A172 (cell line): ENCODE results near the gene MED15. TPM values are rescaled to one million over a fixed set of nuclear protein-coding genes. Genes with fewer than 3 reads are reported as not detected.

Experiments used
- DNase-seq: peaks from one replicate; pipeline ENCODE4 v3.0.0-alpha.2; 2015; ENCODE audit warnings: low spot score
- total RNA-seq: library from RNA; depleted of rRNA; stranded (reverse); fragments of >200 nt; shearing (Covaris generic); gene quantifications from 2 replicates; pipeline ENCODE4 v1.2.3, GENCODE V29; 2014

Gene MED15
- total RNA-seq, 1 experiment from 2014 or later = 24.7 TPM

DNA sequence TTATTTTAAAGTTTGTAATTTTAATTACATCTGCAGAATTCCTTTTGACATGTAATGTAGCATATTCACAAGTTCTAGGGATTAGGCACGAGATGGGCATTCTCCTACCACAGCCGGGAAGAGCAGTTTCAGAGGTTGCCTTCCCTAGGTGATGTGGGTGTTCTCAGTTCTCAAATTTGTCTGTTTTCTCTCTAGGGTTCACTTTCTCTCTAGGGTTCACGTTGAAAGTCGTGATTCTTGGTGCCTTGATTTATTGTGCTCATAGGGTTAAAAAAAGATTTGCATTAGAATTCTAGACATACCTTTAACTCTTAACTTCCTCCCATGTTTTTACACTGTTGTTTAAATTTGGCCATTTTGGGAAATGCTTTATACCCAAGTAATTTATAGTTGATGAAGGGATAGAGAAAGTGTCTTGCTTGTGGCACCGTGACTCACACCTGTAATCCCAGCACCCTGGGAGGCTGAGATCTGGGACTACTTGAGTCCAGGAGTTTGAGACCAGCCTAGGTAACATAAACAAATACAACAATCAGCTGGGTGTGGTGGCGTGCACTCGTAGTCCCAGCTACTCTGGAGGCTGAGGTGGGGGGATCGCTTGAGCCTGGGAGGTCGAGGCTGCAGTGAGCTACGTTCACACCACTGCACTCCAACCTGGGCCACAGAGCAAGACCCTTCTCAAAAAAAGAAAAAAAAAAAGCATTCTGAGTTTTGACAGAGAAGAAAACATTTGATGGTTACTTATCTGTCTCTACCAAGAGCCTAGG lies 3.6 kb downstream of the MED15 start:
- no peak for DNase-seq

DNA sequence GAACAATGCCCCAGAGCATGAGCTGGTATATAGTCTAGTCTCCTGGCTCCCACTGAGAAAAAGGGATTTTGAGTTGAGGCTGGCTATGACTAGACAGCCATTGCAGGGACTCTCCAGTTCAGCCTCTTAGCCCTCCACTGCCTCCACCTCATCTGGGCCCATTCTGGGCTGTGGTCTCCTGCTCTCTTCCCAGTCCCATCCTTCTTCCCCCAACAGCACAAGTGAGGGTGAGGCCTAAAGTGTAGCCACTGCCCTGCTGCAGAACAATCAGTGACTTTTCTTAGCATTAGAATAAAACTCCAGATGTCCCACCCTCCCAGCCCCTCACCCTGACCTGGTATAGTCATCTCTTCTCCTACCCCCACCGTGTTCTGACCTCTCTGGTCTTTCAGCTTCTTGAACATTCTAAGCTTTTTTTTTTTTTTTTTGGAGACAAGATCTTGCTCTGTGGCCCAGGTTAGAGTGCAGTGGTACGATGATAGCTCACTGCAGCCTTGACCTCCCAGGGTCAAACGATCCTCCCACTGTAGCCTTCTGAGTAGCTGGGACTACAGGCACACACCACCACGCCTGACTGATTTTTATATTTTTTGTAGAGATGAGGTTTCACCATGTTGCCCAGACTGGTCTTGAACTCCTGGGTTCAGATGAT lies 4.3 kb downstream of the MED15 start:
- no peak for DNase-seq

DNA sequence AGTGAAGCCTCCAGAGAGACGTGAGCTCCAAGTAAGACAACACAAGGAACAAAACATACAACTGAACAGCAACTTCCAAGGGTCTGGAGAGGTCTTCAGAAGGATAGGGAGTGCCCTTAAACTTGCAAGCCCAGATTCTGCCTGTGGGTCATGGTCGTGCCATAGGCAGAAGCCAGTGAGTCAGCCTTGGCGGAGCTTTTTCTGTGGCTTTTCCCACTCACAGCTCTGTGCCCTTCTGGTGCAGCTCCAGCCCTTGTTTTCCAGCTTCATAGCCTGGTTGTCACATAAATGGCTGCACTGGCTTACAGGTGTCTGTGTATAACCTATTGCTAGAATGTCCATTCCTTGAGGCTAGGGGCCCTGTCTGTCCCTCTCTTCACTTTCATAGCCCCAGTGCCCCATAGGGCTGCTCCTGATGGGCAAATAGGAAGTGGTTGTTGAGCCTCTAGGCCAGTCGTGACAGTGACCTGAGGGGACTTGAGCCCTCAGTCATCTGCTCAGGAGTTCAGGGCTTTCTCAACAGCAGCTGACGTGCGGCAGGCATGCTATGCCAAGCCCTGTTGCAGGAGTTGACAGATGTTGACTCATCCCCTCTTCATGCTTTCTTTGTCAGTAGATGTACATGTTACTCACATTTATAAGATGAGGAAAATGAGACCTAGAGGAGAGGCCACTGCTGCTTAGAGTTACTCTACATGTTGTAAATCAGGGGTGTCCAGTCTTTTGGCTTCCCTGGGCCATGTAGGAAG lies 7.4 kb downstream of the MED15 start:
- DNase-seq = peak; percentile 60

DNA sequence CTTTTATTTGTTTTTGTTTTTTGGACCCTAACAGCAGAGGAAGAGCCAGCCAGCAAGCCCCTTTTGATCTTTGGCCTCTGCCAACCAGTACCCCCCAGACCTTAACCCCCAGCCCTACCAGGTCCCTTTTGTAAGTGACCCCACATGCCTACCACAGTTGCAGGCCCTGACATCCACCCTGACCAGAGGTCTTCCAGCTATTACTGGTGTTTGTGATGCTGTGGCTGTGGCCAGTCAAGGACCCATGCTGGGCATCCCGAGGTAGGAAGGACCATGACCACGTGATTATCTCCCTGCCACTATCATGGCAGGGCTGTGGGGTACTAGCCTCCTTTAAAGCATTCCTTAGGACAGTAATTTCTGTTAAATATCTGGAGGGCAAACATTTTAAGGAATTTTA lies 9.0 kb downstream of the MED15 start:
- DNase-seq = no peak

DNA sequence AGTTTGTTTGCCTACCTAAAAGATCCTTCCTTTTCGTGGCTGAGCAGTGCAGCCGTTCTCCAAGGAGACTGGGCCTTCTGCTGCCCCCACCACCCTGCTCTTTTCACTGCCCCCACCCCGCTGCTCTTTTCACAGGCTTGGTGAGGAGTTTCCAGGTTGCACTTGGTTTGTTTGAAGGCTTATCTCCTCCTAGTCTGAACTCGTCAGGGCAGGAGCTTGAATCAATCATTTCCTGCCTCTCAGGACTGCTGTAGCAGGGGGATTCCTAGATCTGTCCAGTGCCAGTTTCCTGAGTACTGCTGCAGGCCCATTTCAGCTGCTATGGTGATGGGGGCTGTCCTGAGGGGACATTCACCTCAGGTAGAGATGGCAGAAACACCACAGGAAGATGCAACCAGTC lies 10.0 kb downstream of the MED15 start:
- DNase-seq = no peak

DNA sequence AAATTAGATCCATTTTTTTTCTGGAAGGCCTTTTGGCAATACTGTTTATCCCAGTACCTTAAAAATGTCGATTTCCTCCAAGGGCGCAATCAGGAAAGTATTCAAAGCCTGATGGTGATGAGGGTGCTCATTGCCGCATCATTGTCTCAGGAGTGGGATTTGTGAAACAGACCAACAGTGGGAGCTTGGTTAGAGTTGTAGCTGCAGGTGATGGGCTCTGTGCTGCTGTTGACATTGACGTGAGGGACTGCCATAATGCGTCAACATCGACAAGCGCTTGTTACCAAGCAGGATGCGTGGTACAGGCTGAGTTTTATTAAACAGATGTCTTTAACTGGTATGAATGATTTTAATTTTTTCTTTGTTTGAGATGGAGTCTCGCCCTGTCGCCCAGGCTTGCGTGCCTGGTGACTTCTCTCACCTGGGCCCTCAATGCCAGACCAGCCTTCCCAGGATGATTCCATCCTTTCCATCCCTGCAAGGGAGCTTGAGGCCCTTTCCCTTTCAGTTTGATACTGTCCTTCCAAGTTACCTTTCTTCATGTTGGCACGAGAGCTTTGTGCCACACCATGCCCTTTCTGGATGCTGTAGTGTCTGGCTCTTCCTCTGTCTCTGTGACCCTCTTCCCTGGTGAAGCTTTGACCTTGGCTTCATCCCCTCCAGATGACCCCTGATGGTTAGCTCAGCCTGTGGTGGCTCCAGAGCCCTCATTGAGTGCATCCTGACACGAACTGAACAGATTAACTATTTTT lies 10.6 kb downstream of the MED15 start:
- no peak for DNase-seq

DNA sequence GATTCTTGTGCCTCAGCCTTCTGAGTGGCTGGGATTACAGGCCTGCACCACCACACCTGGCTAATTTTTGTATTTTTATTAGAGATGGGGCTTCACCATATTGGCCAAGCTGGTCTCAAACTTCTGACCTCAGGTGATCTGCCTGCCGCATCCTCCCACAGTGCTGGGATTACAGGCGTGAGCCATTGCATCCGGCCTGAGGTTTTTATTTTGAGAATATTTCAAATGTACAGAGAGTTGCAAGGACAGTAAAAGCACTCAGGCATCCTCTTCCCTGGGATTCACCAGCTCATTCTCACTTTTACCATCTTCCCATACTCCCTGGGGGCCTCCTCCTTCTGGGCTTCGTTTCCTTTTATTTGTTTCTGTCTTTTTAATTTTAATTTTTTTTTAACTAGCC lies 12.1 kb downstream of the MED15 start:
- DNase-seq = no peak

DNA sequence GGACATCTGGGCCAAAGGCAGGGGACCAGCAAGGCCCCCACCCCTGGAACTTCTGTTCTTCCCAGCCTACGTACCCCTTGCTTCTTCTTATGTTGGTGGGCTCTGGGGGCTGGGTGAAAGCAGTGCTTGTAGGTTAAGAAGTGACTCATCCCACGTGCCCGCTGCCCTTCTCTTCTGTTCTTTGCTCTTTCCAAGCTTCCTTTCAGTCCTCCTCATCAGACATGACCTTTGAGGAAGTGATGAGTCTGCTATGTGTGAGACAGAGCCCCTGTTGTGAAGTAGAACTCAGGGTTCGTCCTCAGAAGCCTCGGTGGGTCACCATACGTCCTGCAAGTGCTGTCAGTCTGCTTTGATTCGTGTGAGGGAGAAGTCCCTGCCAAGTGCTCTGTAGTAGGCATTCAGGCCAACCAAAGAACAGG lies 12.7 kb downstream of the MED15 start:
- peak; percentile 59 for DNase-seq

DNA sequence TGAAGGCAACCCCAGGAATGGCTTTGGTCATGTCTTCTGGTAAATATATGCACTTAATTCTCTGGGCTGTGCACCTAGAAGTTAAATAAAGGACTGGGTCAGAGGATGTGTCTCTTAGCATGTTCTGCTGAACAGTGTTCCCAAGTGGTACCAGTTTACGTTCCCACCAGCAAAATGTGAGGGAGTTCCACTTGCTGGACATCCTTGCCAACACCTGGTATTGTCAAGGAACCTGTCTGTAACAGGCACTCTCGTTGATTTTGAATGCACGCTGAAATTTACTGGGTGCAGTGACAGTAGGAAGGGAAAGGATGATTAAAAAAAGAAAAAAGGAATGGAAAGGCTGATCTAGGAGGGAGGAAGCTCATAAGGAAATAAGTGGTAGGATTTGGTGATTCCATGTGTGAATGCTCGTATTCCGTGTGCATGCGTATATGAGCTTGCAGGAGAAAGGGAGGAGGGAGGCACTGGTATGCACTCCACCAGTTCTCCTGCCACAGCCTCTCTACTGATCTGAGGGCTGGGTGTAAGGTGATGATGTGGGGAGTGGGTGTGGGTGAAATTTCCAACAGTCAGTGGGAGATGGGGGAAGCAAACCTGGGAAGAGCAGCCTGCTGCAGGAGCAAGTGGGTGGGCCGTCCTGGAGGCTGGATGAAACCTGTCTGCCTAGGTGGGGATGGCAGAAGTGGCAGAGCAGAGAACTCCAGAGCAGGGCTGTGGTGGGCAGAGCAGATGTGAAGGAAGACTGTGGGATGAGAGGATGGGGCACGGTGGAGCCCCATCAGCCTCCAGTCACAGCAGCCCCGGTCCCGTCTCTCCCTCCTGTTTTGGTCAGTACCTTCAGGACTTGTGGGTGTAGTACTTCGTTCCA lies 15.0 kb downstream of the MED15 start:
- no peak for DNase-seq

DNA sequence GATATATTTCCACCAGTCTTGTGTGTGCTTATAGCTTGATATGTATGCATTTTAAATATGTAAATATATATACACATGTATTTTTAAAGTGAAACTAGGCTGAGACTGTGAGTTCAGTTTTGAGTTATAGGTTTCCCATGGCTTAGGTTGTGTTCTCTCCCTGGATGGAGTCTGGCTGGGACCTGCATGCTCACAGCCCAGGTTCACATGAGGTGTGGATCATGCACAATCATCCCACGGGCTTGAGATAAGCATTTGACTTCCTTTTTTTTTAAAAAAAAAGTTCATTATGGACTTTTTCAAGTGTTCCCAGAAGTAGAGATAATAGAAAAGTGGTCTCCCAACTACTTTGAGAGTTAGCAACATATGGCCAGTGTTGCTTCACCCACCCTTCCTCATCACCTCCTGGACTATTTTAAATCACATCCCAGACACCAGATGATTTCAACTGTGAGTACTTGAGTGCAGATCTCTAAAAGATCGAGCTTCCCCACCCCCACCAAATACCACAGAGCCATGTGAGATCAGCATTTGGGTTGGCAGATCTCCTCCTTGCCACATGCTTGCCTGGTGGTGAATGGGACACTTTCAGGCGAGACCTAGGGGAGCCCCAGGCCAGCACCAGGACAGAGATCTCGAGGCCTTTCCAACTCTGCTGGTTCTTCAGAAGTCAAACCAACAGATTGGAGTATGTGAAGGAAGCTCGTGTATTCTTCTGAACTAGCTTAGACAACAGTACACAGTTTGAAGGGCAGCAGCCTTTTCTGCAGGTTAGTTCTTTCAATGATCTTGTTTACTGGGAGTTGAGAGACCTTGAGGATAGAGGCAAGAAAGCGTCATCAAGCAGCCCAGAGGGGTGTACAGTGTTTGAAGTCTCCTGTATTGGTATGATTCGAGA lies 15.9 kb downstream of the MED15 start:
- peak; percentile 31 for DNase-seq

DNA sequence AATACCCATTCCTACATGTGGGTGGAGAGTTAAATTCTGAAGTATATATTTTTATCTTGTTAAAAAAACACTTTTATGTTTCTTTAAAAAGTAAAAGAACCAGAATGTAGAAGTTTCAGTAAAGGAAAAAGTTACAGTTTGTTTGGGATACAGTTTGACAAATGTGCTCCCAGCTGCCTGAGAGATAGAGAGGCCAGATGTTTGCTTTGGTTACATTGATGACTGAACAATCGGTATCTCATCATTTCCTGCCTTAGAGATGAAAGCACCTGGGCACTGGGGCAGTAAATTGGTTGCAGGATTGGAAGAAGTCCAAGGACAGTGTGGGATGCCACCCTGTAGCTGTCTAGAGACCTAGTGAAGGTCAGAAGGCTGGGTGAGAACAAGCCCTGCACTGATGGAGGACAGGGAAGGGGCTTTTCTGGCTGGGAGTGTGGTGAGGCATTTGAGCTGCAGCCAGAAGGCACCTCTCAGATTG lies 16.6 kb downstream of the MED15 start:
- DNase-seq = peak; percentile 54

DNA sequence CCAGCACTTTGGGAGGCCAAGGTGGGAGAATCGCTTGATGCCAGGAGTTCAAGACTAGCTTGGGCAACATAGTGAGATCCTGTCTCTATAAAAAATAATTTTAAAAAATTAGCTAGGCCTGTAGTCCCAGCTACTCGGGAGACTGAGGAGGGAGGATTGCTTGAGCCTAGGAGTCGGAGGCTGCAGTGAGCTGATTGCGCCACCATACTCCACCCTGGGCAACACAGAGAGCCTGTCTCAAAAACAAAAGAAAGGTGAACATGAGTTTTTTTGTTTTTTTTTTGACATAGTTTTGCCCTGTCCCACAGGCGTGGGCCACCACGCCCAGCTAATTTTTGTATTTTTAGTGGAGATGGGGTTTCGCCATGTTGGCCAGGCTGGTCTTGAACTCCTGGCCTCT lies 17.6 kb downstream of the MED15 start:
- DNase-seq = no peak

DNA sequence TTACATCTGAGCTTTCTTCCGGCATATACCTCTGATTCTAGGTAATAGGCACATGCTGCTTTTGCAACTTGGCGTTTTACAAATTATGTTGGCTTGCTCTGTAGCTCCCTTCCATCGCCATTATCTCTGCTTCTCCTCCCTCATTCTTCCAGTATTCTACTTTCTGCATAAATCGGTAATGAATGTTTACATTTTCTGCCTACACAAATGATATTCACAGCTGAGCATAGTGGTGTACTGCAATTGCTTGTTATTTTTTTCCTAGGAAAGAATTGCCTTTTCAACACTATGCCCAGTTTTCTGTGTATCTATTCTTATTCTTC lies 18.9 kb downstream of the MED15 start:
- no peak for DNase-seq

DNA sequence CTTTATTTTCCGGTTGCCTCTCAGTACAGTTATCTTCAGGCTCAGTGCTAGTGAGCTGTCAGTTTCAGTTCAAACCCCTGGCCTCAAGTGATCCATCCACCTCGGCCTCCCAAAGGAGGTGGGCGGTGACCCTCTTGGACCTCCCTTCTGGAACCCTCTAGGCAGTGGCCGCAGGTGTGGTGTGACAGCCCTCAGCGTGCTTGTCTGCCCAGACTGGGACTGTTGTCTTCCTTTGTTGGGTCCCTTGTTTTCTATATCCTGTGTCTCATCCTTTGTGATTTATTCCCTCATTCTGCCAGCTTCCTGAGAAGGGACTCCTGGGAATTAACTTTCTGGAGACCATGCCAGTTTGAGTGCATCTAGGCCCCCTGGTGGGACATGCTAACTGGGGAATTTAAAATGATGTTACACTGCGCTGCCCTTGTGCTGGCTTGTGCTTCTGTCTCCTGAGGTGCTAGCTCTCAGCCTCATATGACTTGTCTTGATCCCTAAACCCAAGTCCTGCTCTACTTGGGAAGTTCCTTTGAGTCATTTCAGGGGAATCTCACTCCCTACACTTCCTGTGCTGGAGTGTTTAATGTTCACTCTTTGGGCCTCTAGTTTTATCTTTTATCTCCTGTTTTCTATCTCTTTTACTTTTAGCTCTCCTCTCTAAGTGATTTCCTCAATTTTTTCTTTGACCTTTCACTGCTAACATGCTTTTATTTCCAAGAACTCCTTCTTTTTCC lies 19.4 kb downstream of the MED15 start:
- peak; percentile 88 for DNase-seq

DNA sequence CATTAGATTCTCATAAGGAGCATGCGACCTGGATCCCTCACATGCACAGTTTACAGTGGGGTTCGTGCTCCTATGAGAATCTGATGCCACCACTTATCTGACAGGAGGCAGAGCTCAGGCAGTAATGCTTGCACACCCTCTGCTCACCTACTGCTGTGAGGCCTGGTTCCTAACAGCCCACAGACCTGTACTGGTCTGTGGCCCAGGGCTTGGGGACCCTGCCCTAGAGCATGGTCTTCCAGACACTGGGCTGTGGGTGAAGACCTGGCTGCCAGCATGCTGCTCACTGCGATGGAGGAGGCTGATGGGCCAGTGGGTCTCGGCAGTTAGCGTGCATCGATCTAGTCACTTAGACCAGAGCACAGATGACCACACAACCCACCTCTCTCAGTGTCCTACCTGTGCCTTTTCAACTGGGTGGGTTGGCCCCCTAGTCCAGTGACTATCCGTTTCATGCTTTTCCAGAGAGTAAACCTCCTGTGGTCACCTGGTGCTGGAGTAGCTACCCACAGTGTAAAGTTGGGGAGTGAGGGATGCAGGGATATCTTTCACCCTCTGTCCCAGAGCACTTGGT lies 21.1 kb downstream of the MED15 start:
- DNase-seq = no peak

DNA sequence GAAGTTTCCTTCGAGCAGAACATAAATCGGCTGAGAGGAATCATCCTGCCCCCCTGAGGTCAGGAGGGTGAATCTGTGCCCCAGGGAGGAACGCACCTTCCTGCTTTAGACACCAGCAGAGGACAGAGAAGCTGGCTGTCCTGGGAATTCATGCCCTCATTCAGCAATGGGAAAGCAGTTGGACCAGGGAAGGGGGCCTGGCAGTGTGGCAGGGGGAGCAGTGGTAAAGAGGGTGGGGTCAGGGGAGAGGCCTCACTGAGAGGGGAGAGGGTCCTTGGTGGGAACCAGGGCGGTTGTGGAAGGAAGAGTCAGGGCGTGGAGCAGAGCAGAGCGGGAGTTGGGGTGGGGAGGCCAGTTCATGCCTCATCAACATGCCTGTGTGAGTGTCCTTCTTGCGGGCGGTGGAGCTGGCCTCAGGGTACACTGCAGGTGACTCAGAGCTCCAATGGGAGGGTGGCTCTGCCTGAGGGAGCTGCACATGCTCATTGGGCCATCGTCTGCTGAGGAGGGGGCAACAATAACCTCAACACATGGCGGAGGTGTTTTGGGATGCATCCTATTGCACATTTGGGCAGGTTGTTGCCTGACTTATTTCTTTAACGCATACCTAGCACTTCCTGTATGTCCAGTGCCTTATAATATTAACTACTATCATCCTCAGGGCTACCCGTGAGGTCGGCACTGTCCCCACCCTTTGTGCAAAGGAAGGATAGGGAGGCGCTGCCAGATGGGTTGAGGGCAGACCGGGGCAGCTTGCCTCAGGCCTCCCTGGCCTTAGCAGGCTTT lies 23.2 kb downstream of the MED15 start:
- peak; percentile 83 for DNase-seq

DNA sequence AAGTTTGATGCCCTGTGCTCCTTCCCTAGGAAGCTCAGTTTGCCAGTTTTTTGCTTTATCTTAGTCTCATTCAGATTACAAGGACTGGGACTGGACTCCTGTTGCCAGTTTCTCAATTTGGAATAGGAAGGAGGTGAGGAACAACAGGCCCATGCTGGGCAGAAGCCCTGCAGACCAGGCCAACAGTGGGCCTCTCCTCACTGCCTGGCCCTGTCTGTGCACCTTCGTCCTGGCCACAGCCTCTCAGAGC lies 23.7 kb downstream of the MED15 start:
- DNase-seq = no peak

DNA sequence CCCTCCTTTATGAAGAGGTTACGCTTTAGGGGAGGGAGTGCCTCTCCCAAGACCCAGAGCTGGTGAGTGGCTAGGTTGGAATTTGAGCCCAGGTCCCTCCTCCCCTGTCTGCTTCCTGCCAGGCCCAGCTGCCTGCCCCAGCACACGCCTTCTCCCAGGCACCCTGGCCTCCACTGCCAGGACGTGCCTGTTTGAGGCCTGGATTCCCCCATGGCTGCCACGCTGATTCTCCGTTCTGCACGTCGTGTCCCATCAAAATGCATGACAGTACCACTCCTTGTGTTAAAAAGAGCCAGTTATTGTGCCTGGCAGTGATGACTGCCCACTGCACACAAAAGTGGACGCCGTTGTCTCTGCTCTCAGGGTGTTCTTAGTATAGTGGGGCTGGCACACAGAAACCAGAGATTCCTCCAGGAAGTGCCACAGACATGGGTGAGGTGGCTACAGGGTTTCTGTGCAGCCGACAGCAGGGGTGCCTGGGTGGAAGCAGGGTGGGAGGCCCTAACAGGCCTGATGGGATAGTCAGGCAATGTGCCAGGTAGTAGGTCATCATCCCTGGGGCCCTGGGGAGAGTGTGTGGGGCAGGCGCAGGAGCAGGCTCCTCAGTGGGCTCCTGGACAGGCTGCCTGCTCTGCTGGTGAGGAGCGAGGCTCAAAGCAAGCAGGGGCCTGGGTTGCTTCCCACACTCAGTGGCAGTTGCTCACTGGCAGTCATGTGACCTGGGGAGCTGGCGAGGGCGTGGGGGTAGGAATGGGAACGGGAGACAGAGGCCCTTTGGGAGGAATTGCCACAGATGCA lies 24.2 kb downstream of the MED15 start:
- peak; percentile 92 for DNase-seq
